ENCODE data around the gene SHC2.
"Not testable (repeated sequence)": the region's sequence is repeated elsewhere in the genome, so short reads cannot be mapped to it uniquely, and the experiment has no call there.

Gene SHC2

GRCh38 chr19:412356-413355 is 48.2 kb downstream of the SHC2 start:
- intact Hi-C loops (cut with DNase I): no loop called here
- peak in 5 of 10 donors; percentile 5 to 86 (median 62) for DNase-seq

- intact Hi-C loops (cut with DNase I): no loop called here
- peak in 6 of 10 donors; percentile 4 to 70 (median 32) for DNase-seq
Observed at GRCh38 chr19:411723-412355, 49.0 kb downstream of the SHC2 start.

GRCh38 chr19:411121-411722 is 49.6 kb downstream of the SHC2 start:
- peak in 6 of 10 donors; percentile 4 to 69 (median 26) for DNase-seq
- intact Hi-C loops (cut with DNase I): not testable (repeated sequence)

GRCh38 chr19:410243-410781 is 50.5 kb downstream of the SHC2 start:
- peak in 6 of 10 donors; percentile 6 to 84 (median 39) for DNase-seq
- intact Hi-C loops (cut with DNase I): no loop called here

GRCh38 chr19:409516-410242 is 51.2 kb downstream of the SHC2 start:
- intact Hi-C loops (cut with DNase I): no loop called here

GRCh38 chr19:408902-409515 is 51.8 kb downstream of the SHC2 start, which contains the start of gene C2CD4C:
C2CD4C (minus strand) TSS chr19:409147; CDS start chr19:408361, 786 bp downstream.
- peak in 6 of 10 donors; percentile 8 to 91 (median 63) for DNase-seq
- intact Hi-C loops (cut with DNase I): no loop called here

More at GRCh38 chr19:409516-410242, 51.2 kb downstream of the SHC2 start:
- DNase-seq: peak in 5 of 10 donors; percentile 7 to 81 (median 70)

- peak in 5 of 10 donors; percentile 8 to 86 (median 73) for DNase-seq
- intact Hi-C loops (cut with DNase I): no loop called here
Observed at GRCh38 chr19:408441-408901, 52.4 kb downstream of the SHC2 start.

GRCh38 chr19:407511-408440 is 53.1 kb downstream of the SHC2 start:
- intact Hi-C loops (cut with DNase I): no loop called here
- DNase-seq: peak in 5 of 10 donors; percentile 6 to 82 (median 71)

- intact Hi-C loops (cut with DNase I): no loop called here
Observed at GRCh38 chr19:406971-407510, 53.8 kb downstream of the SHC2 start.

GRCh38 chr19:406135-406781 is 54.6 kb downstream of the SHC2 start:
- intact Hi-C loops (cut with DNase I): no loop called here
- peak in 5 of 10 donors; percentile 6 to 83 (median 71) for DNase-seq

More at GRCh38 chr19:406971-407510, 53.8 kb downstream of the SHC2 start:
- peak in 5 of 10 donors; percentile 6 to 83 (median 64) for DNase-seq

GRCh38 chr19:405121-405965 is 55.5 kb downstream of the SHC2 start:
- DNase-seq: peak in 5 of 10 donors; percentile 5 to 74 (median 63)
- intact Hi-C loops (cut with DNase I): no loop called here

GRCh38 chr19:403221-404027 is 57.4 kb downstream of the SHC2 start:
- peak in 6 of 10 donors; percentile 5 to 82 (median 39) for DNase-seq
- intact Hi-C loops (cut with DNase I): no loop called here

GRCh38 chr19:402786-403185 is 58.0 kb downstream of the SHC2 start:
- peak in 1 of 10 donors; percentile 42 for DNase-seq
- intact Hi-C loops (cut with DNase I): no loop called here

- intact Hi-C loops (cut with DNase I): no loop called here
- peak in 6 of 10 donors; percentile 5 to 80 (median 30) for DNase-seq
Observed at GRCh38 chr19:401866-402511, 58.8 kb downstream of the SHC2 start.

All from posterior cingulate gyrus (tissue), 11 donors.